SHP77 (cell line): ENCODE results near the gene GRK5.

Experiments used
- DNase-seq, 2 experiments: peaks; one replicate each; lab custom pipeline; 2025; lab: John Stamatoyannopoulos, UW

GRK5 gene

DNA sequence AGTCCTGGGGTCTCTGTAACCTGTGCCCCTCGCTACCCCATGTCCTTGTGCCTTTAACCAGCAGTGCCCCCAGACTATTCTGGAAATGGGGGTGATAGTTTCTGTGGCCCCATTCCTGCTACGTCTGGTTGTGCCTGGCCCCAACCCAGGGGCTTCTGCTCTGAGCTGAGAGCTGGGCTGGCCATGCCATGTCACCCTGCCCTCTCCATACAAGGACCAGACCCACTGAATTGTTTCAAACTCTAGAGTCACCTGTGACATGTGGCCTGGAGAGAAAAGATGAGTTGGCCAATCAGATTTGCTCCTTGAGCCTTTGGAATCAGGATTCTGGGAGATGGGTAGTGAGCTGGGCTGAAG is 108.6 kb downstream of the GRK5 start:
- DNase-seq: no peak

DNA sequence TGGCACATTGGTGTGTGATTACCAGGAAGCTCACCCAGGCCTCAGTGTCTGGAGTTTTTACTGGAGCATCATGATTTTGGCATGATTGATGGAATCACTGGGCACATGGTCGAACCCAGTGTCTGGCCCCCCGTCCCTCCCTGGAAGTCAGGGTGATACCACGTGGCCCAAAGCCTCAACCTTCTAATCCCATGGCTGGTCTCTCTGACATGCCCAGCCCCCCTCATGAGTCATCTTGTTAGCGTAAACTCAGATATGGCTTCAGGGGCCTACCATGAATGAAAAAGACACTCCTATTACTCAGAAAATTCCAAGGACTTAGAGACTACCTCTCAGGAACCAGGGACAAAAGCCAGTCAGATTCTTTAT is 109.3 kb downstream of the GRK5 start:
- DNase-seq: no peak

DNA sequence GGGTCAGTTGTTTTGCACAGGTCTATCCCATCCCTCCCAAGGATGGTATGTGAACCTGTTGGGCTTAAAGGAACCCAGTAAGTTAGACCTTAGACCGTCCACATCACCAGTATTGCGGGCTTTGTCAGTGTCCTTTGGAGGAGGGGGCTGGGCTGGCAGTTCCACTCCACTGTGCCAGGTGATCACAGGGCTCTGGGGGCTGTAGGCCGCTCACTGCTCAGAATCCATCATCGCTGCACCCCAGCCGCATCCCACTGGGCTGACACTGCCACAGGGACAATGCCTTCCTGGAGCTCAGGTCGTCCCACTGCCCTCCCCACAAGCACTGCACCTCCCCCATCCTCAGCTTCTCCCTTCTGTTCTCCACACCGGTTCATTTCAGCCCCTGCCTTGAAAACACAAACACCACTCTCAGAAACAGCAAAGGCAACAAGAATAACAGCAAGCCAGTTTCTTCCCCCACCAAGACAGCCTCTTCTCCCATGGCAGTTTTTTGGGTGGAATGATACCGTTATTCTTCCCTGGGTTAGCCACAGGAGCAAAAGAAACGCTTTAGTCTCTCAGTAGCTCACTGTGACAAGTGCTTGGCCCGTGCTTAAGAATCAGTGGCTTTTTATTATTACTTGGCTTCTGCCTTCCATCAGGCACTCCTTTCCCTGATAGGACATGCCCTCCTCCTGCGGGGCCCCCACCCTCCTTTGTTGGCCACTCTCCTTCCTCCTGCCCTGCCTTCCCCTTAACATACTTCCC is 111.2 kb downstream of the GRK5 start:
- DNase-seq: no peak

DNA sequence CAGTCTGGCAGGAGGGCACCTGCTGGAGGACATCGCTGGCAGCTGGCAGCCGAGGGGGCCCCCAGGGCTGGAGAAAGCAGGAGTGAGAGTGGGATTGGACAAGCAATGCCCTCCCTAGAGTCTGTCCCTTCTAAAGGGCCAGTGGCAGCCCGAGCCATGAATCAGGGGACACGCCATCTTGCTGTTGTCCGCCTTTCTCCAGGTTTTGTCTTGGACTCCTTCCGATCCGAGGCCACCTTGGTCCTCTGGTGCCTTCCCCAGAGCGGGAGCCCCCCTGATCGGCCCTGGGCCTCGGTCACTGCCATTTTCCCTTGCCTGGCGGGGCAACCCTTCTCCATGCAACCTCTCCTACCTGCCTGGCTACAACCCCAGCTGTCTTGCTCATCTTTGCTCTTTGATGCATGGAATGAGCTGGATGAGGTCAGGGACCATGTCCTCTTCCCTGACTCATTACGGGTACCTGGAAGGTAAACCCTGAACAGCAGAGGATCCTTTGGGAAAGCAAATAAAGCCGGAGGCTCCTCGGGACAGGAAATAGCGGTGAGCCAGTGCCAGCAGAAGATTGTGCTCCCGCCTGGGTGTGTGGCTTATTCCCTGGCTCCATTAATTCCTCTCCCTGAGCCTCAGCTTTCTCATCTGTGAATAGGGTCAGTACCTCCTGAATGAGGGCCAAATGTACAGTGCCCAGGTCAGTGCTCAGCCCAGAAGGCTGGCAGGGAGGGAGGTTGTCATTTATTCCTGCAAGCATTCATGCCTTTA is 112.0 kb downstream of the GRK5 start:
- DNase-seq: no peak

DNA sequence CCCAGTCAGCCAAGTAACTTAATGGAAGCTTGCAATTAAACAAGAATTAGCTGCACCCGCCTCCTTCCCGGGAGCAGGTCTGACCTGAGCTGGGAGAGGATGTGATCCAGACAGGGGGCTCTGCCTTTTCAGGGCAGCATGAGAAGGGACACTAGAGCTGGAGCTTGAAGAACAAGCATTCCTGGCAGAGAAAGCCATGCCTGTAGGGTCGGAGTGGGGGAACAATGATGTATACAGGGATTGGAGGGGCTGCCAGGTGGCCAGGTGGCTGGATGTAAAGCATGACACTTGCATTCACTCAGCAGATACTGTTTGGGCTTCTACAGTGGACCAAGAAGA is 112.5 kb downstream of the GRK5 start:
- no peak for DNase-seq

DNA sequence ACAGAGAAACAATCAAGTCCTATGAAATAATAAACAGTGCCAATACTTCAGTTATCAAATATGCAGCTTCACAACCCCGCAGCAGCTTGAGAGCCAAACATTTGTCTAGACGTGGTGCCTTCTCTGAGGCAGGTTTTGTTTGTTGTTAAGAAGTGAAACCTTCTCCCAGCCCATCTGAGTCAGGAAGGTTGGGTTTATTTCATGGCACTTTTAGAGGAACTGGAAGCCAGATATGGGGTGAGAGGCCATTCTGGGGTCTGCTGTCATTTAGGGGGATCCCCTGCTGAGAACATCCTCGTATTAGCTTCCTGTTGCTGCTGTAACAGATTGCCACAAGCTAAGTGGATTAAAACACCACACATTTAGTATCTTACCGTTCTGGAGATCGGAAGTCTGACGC is 113.6 kb downstream of the GRK5 start:
- no peak for DNase-seq

DNA sequence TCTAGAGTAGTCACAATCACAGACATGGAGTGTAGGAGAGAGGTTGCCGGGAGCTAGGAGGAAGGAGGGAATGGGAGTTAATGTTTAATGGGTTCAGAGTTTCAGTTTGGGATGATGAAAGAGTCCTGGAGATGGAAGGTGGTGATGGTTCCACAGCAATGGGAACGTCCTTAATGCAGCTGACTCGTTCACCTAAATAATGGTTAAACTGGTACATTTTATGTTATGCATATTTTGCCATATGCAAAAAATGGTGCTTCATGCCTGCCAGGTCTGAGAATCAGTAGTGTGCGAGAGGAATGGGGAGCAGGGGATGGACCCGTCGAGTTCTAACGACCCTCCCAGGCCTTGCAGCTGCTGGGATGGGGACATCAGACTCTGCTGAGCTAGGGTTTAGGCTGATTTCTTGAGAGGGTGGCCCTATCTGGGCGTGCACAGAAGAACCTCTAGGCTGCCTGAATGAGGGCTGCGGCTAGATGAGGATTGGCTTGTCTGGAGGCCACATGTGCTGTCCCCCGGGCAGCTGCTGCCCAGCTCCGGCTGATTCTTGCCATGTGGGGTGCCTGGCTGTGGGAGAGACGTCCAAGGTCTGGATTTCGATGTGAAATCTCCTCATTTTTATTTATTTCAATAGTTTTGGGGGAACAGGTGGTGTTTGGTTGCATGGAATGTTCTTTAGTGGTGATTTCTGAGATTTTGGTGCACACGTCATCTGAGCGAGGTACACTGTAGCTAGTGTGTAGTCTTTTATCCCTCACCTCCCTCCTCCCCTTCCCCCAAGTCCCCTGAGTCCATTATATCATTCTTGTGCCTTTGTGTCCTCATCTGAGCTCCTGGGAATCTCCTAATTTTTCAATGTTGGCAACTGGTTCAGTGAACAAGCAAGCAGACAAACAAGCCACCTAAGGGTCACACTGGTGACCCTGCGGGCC is 116.0 kb downstream of the GRK5 start:
- DNase-seq: no peak

DNA sequence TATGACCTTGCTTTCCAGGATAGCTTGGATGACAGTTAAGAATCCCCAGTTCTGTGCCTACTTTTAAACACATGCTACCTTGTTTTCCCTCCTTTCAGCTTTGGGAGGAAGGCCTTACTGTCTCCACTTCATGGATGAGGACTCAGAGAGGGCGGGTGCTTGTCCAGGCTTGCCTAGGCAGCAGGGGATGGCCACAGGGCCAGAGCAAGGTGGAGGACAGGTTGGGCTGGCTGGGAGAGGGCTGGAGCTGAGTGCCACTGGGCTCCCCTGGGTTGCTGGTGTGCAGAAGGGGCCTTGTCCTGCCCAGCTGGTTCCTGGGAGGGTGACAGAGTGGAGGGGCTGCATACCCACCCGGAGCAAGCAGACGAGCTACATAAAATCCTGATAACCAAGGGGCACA is 117.8 kb downstream of the GRK5 start:
- DNase-seq: no peak

DNA sequence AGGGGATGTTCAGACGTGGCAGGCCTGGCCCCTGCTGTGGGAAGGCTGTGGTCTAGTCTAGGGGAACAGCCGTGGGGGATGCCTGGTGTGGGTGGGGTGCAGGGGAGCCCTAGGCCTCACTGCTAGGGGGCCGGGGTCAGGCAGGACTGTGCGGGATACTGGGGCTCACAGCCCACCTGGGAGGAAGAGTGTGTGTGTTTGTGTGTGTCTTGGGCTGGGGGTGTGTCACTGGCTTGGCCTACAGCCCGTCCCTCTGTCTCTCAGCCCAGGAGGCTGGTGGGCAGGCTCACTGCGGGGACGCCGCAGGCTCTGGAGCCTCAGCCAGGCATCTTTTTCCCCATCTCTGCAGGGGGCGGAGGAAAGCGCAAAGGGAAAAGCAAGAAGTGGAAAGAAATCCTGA is 118.8 kb downstream of the GRK5 start:
- DNase-seq: no peak

DNA sequence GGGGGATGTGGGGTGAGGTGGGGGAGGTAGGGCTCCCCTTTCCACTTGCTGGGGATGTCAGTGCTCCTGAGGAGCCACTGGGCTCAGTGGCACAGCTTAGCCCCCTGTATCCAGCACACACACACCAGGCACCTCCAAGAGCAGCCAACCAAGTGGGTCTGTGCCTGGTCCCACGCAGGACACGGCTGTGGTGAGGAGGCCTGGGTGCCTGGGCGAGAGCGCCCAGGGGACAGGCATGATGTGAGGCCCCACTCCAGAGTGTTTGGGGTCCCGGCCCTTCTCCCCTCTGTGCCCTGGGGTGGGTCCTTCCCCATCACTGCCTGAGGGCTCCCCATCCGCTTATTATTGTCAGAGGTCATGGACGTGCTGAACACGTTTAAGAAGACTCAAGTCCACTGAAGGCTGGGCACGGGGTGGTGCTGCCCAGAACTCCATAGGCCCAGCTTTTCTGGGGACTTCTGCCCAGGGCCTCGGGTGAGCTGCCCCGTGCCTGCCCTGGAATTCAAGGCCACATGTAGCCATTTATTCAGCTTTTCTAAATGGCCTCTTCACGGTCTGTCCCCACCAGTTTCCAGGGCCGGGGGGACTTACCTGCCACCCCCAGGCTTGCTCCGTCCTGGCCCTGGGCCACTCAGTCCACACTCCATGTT is 119.8 kb downstream of the GRK5 start:
- DNase-seq: no peak

DNA sequence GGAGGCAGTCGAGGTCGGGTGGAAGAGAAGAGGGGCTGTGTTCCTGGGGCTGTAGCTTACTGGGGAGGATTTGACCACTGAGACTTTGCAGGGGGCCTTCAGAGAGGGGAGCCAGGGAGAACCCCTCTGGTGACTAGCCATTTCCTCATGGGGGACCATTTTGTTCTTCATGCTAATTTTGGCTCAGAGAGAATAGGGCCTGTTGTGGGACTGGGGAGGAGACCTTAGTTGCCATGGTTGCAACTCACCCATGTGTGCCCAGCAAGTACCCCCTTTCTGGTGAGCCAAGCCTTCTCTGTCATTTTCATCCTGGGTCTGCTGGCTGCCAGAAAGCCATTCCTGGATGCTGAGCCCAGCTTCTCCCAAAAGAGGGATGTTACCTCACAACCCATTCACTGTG is 120.9 kb downstream of the GRK5 start:
- no peak for DNase-seq

DNA sequence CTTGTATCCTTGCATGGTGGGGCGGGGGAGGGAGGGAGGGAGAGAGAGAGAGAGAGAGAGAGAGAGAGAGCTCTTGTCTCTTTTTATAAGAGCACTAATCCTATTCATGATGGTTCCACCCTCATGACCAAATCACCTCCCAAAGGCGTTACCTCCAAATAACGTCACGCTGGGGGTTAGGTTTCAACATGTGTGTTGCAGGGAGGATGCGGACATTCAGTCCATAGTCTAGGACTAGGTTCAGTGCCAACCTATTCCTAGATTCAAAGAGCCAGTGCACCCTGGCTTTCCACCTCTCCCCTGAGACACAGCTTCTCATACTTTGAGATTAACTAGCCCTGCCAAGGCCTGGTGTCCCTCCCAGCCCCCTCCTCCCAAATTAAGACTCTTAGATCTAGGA is 123.0 kb downstream of the GRK5 start:
- no peak for DNase-seq

DNA sequence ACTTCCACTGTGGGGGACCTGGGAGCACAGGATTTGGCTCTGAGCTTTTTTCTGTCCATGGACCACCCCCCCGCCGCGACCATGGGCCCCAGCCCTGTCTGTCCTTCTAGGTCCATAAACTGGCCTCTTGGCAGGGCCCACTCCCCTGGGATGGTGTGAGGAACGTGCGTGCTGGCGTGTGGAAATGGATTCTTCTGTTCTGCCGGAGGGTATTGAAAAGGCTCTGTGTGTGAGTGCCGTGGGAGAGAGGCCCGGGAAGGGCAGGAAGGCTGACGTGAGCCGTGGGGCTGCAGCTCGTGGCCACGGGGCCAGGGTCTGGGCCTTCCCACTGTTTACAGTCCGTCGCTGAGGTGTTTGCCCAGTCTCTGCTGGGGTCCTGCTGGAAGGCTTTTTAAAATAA is 123.7 kb downstream of the GRK5 start:
- no peak for DNase-seq

DNA sequence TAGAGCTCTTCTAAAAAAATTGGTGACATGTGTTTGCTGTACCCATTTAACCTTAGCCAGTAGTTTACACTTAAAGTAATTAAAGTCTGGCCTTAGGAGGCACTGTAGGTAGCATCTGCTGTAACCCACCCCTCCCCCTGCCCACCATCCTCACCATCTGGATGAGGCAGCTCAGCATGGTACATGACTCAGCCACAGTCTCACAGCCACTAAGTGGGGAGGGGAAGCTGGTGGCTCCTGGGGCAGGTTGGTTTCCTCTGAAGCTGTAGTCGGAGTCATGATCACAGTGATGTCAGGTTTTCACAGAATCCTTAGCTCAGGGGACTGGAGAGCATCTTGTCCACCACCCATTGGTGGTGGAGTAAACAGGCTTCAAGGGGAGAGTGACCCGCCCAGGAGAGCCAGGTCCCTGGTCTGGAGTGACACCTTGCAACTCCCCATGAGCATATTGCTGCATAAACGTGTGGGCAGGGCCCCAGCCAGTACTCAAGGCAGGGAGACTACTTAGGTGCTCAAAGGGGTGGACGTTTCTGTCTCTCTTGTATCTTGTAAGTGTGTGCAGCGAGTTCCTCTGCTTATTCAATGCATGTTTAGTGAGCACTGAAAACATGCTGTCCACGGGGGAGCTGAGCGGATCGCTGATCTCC is 125.9 kb downstream of the GRK5 start:
- peak in 1 of 2 experiments; percentile 38 for DNase-seq

DNA sequence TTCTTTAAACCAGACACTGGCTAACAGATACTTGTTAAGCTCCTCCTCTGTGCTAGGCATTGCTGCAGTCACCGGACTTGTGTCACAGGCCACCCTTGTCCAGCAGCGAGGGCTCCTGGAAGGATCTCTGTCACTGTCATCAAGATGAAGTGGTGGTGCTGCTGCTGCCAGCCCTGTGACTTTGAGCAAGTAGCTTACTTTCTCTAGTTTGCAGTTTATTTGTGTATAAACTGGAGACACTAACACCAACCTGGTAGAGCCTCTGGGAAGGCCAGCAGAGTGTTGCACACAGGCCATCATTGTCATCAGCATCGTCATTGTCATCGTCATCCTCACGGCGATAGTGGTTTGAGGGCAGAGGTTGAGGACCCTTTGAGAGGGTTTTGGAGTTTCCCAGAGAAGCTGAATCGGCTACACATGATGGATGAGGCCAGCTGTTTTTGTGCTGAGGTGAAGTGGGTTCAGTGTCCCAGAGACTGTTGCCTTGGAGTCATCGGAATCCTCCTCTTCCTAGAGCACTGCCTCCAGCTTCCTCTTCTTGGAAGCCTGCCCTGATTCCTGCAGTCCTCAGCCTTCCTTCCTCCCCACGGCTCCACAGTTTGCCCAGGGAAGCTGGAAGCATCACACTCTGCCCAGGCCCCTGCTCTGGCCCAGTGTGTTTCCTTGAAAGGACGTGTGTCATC is 128.4 kb downstream of the GRK5 start:
- DNase-seq: no peak

DNA sequence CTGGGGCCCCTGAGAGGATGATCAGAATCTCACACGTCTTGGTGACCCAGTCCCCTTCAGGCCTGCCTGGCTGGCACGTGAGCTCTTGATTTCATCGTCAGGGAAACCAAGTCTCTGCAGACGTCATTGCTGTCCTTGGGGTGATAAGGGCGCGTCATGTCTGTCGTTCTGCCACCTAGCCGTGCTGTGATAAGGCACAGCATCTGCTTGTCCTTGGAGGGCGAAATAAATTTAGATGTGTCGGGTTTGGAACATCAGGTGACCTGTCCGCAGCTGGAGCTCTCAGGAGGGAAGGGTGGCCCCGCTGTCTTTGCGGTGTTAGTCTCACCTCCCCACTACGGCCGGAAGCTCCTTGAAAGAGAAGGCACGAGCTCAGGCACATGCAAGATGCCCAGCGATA is 129.2 kb downstream of the GRK5 start:
- DNase-seq: no peak

DNA sequence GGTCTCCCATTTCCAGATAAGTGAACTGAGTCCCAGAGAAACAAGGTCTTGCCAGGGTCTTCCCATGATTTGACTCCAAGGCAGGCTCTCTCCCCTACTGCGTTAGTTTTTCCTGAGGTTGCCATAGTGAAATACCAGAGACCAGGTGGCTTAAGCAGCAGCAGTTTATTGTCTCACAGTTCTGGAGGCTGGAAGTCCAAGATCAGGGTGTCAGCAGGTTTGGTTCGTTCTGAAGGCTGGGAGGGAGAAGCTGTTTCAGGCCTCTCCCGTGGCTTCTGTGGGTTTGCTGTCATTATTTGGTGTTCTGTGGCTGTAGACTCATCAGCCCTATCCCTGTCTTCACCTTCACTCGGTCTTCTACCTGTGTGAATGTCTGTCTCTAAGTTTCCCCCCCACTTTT is 129.9 kb downstream of the GRK5 start:
- no peak for DNase-seq

DNA sequence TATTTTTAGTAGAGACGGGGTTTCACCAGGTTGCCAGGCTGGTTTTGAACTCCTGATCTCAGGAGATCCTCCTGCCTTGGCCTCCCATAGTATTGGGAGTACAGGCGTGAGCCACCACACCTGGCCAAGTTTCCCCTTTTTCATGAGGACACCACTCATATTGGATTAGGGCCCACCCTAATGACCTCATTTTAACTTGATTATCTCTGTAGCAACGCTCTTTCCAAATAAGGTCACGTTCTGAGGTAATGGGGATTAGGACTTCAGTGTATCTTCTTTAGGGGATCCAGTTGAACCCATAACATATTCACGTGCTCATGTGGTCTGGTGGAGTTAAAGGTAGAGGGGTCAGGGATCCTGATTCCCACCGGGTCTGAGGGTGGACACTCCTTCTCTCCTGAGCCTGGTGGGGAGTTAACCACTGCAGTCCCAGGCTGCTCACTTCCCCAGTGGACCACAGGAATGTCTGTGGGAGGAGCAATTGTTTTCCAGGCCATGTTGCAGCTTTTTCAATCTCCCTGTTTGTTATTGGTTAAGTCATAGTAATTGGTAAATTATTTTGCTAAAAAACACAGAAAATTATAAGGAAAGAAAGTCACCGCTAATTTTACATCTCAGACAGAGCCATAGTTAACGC is 130.5 kb downstream of the GRK5 start:
- DNase-seq: no peak

DNA sequence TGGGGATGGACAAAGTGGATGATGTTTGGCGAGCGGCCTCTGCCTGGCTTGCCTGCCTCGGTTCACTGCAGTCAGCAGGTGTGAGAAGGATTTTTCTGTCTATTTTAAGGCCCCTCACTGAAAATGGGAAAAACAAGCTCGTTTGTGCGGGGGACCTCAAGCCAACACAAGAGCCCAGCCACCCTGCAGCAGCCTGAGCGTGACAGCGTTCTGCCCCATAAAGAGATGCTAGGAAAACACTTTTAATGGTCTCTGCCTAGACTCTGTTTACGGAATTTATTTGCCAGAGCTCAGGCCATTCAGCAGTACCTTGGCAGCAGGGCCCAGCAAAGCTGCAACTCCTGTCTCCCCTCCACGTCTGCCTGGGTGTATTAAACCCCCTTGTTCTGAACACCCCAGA is 131.7 kb downstream of the GRK5 start:
- peak; percentile 41 to 53 for DNase-seq

DNA sequence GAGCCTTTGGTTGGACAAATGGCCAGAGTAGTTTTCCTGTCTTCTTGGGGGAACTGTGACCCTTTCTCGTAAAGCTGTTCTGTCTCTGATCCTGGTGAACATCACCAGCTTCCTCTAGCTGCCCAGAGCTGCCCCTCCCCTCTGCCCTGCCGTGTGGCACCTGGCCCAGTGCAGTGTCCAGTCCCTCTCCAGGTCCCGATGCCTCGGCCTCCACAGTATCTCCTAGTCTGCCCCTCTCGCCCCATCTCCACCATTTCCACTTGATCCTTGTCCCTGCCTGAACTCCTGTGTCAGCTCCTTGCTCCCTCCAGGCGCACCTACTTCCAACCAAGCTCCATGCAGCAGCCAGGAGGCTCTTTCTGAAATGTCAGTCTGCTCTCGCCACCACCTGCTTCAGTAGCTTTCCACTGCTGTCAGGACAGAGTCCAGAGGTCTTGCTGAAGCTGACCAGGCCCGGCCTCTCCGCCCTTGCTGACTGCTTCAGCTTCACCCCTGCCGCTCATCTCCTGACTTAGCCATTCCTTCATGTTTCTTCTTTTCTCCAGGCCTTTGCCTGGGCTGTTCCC is 133.6 kb downstream of the GRK5 start:
- DNase-seq: no peak
